Activated CD8-positive, alpha-beta memory T cell treated with anti-CD3 and anti-CD28 coated beads for 1 hour (primary cell): Measurements from ENCODE around the gene USP6NL.

Experiments used
- DNase-seq, 2 donors: peaks; one replicate each; pipeline ENCODE4 v3.0.0-alpha.2; 2020; ENCODE audit warnings: low read depth in 1 of 2; ENCODE audit errors: extremely low read depth in 1 of 2

Gene USP6NL

GRCh38 chr10:11594589-11595394, 16.7 kb downstream of the USP6NL start:
- no peak for DNase-seq

DNA sequence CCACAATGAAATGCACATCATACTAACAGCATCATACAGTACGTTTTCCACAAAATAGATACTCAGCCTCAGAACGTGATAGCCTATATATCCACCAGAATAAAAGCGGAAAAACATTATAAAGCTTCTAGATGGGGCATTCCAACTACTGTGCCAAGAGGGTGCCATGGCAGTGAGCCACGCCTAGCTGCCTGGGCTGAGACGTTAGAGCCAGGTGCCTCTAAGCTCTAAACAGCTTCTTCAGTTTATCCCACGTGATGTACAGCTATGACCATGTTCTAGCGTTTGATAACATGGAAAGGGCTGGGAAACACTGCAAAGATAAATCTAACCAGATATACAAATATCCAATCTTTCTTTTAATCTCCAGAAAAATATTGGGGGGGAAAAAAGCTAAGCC, 17.8 kb downstream of the USP6NL start:
- no peak for DNase-seq

DNA sequence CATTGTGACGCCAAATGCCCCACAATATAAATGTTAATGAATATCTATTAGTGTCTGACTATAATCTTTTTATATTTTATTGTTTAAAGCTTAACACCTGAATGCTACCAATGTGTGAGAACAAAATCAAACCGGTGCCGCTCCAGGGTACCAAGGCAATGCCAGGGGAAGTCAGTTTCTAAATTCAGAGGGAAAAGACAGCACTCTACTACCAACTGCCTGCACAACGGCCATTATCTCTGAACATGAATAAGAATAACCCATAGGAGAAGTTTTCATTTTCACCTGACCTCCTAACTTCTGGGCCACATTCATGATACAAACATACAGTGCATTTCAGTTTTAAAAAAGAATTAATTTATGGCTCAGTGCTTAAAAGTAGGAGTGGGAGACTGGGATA, 21.7 kb downstream of the USP6NL start:
- DNase-seq, result no peak

GRCh38 chr10:11588873-11589574, 22.4 kb downstream of the USP6NL start:
- no peak for DNase-seq

- DNase-seq, result no peak
Observed at GRCh38 chr10:11587722-11588259, 23.7 kb downstream of the USP6NL start.

- DNase-seq, result no peak
Observed at GRCh38 chr10:11586170-11586569, 25.3 kb downstream of the USP6NL start.

GRCh38 chr10:11581213-11581612, 30.2 kb downstream of the USP6NL start:
- DNase-seq, result no peak

DNA sequence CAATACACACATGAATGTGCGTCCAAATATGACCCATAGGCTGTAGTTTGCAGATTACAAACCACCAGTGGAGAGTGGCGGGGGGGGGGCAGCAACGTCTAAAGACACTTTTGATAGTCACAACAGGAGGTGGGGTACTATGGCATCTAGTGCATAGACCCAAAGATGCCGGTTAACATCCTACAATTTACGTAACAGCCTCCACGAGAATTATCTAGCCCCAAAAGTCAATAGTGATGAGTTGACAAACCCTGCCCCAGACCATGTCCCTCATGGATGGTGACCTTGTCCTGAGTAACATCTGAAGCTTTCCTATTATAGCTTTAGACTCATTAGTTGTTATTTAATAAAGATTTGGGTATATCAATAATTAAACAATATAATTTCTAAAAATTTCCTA, 31.6 kb downstream of the USP6NL start:
- DNase-seq, result no peak

DNA sequence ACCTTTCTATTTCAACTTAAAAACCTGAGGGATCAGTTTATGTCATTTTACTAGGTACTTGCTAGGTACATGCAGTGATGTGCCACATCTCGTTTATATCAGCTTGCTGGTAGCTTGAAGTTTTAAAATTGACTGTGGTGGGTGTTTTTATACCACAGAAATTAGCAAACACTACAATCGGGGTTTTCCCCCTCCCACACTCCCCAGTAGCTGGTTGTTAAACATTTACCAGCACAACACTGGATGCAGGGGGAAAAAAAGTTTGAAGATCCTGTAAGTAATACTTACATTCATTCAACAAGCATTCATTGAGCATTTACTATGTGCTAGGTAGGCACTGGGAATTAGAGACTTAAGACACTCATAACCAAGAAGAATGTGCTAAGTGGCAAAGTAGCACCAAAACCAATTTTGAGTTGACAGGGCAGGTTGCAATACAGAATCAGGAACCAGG, 32.6 kb downstream of the USP6NL start:
- no peak for DNase-seq

GRCh38 chr10:11576092-11576809, 35.2 kb downstream of the USP6NL start:
- no peak for DNase-seq

DNA sequence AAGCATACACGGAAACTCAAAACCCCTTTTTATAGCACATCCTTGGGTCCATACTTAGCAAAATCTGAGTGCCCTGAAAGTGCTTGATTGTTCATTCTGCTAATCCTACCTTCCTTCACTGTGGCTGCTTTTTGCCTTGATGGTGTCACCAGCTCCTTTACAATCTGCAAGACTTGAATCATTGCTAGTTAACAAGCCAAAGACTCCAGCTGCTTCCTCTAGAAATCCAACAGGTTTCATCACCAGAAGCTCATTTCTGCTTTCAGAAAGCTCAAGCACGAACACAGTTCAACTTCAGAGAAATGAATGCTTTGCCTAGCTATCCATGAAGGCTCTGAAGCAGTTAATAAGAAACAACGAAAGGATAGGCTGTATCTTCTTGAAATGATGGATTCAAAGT, 38.0 kb downstream of the USP6NL start:
- no peak for DNase-seq

DNA sequence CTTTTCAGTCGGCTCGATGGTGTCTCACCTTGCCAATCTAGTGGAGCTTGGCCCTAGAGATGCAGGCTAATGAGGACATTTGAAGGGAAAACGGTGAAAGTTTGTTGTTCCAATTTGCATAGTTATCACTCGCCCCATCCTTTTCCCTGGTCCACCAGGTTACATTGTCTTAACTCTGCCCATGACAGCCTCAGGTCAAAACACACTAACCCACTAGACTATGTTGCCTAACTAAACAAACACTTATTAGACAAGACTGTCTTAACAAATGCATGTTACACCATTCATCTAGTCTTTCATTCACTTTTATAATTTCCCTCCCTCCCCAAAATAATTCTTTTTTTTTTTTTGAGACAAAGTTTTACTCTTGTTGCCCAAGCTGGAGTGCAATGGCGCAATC, 40.7 kb downstream of the USP6NL start:
- no peak for DNase-seq

- DNase-seq, result no peak
Observed at GRCh38 chr10:11569471-11569870, 42.0 kb downstream of the USP6NL start.

- no peak for DNase-seq
Observed at GRCh38 chr10:11568578-11568977, 42.9 kb downstream of the USP6NL start.

GRCh38 chr10:11564741-11565140, 46.7 kb downstream of the USP6NL start:
- DNase-seq, result no peak

DNA sequence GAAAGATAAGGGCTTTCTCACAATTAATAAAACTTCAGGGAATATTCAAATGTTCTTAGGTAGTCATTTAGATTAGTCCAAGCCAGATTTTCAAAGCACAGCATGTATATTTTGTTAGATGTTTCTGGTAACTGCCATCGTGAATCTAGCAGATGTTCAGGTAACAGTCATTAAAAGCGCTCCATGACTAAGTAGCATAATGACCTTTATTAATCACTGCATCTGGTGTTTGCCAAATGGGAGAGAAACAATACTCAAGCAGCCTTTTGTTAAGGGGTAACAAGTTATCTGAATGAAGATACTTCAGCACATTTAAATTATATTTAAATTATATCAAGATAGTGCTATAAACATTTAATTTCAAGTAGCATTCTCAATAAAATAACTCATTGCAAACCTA, 47.5 kb downstream of the USP6NL start:
- no peak for DNase-seq

GRCh38 chr10:11562888-11563287, 48.6 kb downstream of the USP6NL start:
- no peak for DNase-seq

DNA sequence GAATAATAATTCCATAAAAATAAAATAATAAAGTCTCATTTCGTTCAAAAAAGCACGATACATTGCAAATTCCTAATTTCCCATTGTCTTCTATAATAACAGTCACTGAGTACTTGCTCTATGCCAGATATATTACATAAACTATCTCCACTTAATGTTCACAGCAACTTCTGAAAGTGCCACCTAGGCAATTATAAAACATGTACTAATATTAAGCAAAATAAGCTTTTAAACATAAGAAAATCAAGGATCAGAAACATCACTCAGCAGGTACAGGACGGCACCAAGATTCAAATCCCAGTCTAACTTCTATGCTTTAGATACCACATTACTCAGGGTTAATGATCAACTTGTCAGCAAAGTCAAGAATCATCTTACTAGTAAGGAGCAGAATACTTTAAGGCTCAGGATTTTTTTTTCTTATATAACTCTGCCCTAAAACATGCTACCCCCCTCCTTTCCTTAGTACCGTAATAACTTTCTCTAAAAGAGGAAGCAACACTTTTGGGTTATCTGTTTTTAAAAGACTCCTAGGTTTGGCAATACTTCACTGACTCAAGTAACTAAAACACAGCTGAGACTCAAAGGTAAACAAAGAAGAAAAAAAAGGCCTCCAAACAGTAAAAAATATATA, 51.3 kb downstream of the USP6NL start:
- DNase-seq, result no peak

GRCh38 chr10:11557967-11558366, 53.5 kb downstream of the USP6NL start:
- DNase-seq, result no peak

DNA sequence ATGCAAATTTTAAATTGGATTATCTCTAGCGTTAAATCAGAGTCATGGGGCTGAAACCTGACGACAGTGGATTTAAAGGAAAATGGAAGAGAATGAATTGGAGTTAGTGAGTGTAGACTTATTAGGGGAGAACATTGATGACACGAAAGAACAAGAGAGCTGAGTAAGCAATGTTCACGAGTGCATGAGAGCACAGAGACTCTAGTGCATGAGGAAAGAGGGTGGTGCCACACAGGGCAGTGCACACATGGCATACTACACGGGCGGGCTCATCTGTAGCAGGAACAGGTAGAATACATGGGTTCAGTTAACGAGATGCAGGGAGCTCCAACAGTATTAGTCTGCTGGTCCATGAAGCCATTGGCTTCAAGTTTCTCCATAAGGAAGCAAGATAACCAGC, 53.9 kb downstream of the USP6NL start:
- DNase-seq, result no peak

GRCh38 chr10:11555556-11555955, 55.9 kb downstream of the USP6NL start:
- DNase-seq, result no peak
